ENCODE results near the gene GRIP1.

The GRIP1 gene

DNA sequence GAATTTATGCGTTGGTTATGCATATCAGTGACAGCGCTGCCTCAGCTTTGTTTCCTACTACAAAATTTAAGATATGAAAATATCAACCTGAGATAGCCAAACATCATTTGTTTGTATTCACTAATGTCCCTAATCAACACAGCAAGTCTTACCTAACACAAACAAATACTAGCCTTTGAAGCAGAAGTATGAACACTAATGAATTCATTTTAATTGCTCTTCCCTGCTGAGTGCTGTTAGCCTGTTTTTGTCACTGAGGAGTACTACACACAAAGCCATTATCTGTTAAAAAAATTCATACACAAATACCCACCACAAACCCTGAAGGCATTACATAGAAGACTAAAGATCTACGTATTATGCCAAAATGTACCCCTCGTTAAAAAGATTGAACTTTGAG is 225.8 kb downstream of the GRIP1 start:
- no peak for DNase-seq (ENCODE audit: low spot score)

DNA sequence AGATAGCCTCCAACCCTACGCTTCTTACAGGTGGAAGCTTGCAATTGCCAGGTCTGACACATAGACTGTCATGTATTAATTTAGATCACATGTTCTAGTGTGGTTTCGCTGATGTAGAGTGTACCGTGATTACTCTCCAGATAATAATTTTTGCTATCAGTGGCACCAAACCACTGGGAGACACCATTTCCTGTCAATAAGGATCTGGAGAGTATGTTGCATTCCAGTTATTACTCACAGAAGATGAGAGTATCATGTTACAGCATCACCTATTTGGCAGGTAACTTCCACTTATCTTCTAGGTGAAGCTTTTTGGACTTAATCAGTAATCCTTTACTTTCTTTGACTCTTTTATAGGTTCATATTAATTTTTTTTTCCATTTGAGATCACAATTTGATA is 229.3 kb downstream of the GRIP1 start:
- no peak for DNase-seq (ENCODE audit: low spot score)

GRCh38 chr12:66447643-66448042 is 231.2 kb downstream of the GRIP1 start:
- DNase-seq (ENCODE audit: low spot score): no peak

- DNase-seq (ENCODE audit: low spot score): no peak
Observed at GRCh38 chr12:66446276-66446675, 232.6 kb downstream of the GRIP1 start.

- DNase-seq (ENCODE audit: low spot score): no peak
Observed at GRCh38 chr12:66441905-66442559, 236.8 kb downstream of the GRIP1 start.

- DNase-seq (ENCODE audit: low spot score): no peak
Observed at GRCh38 chr12:66438601-66439000, 240.3 kb downstream of the GRIP1 start.

GRCh38 chr12:66430106-66430505 is 248.8 kb downstream of the GRIP1 start:
- DNase-seq (ENCODE audit: low spot score): no peak

- DNase-seq (ENCODE audit: low spot score): no peak
Observed at GRCh38 chr12:66428870-66429269, 250.0 kb downstream of the GRIP1 start.

DNA sequence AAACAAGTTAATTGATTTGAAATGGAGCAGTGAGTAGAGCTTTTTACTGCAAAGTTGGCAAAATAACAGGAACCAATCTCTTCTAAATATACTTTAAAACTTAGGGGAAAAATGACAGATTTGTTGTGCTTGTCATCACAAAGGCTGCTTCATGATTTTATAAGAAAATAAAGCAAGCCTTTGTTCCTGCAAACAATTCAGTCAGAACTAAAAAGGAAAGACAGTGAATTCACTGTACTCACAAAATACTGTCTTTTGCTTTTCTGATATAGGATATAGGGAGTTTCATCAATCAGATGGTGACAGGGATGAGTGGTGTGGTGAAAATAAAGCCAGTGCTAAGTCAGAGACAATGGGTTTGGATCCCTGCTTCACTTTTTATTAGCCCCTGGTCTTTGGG is 250.6 kb downstream of the GRIP1 start:
- DNase-seq (ENCODE audit: low spot score): no peak

DNA sequence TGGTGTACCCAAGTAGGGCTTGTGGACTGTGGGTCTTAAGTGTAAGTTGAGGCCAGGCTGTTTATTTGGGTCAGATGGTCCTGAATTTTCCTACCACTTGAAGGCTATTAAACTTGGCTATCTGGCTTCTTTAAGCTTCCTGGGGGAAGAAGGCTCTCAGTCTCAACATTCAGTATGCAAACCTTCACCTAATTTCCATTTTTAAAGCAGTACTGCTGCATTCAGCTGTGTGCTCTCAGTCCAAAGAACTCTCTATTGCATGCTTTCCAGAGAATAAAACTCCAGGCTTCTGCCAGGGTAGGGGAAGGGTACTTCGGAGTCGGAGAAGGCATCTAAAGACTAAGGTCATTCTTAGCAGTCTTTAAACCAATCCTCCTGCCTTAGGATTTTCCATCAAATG is 252.2 kb downstream of the GRIP1 start:
- no peak for DNase-seq (ENCODE audit: low spot score)

DNA sequence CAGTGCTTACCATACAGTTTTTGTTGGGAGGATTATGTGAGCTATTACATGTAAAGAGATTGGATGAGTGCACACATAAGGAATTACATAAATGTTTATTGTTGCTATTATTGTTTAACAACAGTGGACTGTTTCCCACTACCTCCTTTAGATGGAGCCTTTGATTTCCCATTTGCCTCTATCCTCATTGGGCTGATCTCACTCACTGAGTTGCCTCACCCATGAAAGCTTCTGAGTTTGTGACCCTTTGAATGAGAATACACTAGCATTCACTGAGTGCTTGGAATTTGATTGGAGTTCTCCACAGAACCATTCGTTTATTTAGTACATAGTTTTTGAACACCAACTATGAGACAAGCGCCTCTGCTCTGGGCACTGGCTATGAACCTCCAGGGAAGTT is 255.6 kb downstream of the GRIP1 start:
- no peak for DNase-seq (ENCODE audit: low spot score)

- DNase-seq (ENCODE audit: low spot score): no peak
Observed at GRCh38 chr12:66418908-66419307, 260.0 kb downstream of the GRIP1 start.

- DNase-seq (ENCODE audit: low spot score): no peak
Observed at GRCh38 chr12:66417217-66417616, 261.7 kb downstream of the GRIP1 start.

- DNase-seq (ENCODE audit: low spot score): peak; percentile 49
Observed at GRCh38 chr12:66409195-66409871, 269.5 kb downstream of the GRIP1 start.

DNA sequence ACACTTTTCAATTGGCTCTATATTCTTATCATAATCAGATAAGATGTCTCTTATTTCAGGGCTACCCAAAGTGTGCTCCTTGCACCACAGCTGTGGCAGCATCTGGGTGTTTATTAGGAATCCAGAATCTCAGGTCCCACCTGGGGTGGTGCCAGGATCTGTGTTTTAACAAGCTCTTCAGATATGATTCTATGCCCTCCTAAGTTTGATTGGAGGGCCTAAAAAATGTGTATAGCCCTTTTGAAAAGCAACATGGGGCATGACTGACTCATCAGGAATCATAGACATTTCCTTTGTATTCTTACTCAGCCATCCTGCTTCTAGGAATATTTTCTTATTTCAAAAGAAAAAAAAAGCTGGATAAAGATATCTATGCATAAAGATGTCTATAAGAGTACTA is 273.5 kb downstream of the GRIP1 start:
- DNase-seq (ENCODE audit: low spot score): no peak

- DNase-seq (ENCODE audit: low spot score): no peak
Observed at GRCh38 chr12:66403746-66404145, 275.1 kb downstream of the GRIP1 start.

DNA sequence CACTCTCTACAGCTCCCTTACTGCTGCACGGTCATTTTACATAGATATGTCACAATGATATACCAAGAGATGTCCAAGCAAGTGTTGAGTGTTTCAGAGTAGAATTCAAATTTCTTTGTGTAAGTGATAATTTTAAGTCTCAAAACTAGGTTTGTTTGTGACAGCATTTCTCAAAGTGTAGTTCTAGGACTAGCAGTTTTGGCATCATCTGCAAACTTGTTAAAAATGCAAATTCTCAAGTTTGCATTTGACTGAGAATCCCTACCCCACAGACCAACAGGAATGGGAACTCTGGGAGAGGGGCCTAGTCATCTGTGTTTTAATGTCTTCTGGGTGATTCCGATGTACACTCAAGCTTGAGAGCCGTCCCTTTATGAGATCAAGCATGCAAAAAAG is 279.0 kb downstream of the GRIP1 start:
- no peak for DNase-seq (ENCODE audit: low spot score)

- no peak for DNase-seq (ENCODE audit: low spot score)
Observed at GRCh38 chr12:66398931-66399910, 279.7 kb downstream of the GRIP1 start.

GRCh38 chr12:66397574-66398290 is 281.1 kb downstream of the GRIP1 start:
- no peak for DNase-seq (ENCODE audit: low spot score)

GRCh38 chr12:66393890-66394289 is 285.0 kb downstream of the GRIP1 start:
- no peak for DNase-seq (ENCODE audit: low spot score)

- no peak for DNase-seq (ENCODE audit: low spot score)
Observed at GRCh38 chr12:66392266-66392915, 286.5 kb downstream of the GRIP1 start.

- DNase-seq (ENCODE audit: low spot score): no peak
Observed at GRCh38 chr12:66388517-66388916, 290.4 kb downstream of the GRIP1 start.

All from ecto neural progenitor cell (in vitro differentiated cells).